Endothelial cell of umbilical vein (primary cell): ENCODE results near the gene CDH23.

Experiments
- CTCF ChIP-seq, 2 donors: IDR thresholded peaks; 1 replicate in 1 of 2; 2 replicates in 1 of 2; pipeline ENCODE4 v1.5.1; 2011; ENCODE audit warnings: low read length in 2 of 2, mild to moderate bottlenecking in 2 of 2, moderate library complexity in 2 of 2, control low read depth in 1 of 2, inconsistent platforms in 1 of 2, low read depth in 1 of 2; ENCODE audit not compliant: insufficient read depth in 1 of 2; ENCODE audit errors: extremely low read depth in 1 of 2
- EZH2 ChIP-seq: IDR thresholded peaks from 2 replicates; pipeline ENCODE4 v1.6.1; 2012; ENCODE audit warnings: borderline replicate concordance, low read depth, mild to moderate bottlenecking, moderate library complexity, low read length, inconsistent platforms; ENCODE audit not compliant: severe bottlenecking
- FOS ChIP-seq: IDR thresholded peaks from 2 replicates; pipeline ENCODE4 v1.6.1; 2011; ENCODE audit warnings: mild to moderate bottlenecking, low read length, moderate library complexity, borderline replicate concordance; ENCODE audit not compliant: insufficient read depth
- GATA2 ChIP-seq: IDR thresholded peaks from 2 replicates; pipeline ENCODE4 v1.7.0; 2011; ENCODE audit warnings: low read depth, mild to moderate bottlenecking, moderate library complexity, mixed read lengths, low read length; ENCODE audit not compliant: insufficient read length, insufficient read depth
- JUN ChIP-seq: IDR thresholded peaks from 2 replicates; pipeline ENCODE4 v1.6.1; 2011; ENCODE audit warnings: borderline replicate concordance, low read depth; ENCODE audit not compliant: insufficient read length, insufficient read depth
- POLR2A ChIP-seq: IDR thresholded peaks from 2 replicates; pipeline ENCODE4 v1.6.1; 2012; ENCODE audit warnings: low read depth, mild to moderate bottlenecking, control low read depth, low read length
- POLR2AphosphoS5 ChIP-seq: IDR thresholded peaks from 2 replicates; pipeline ENCODE4 v1.6.1; 2012; ENCODE audit warnings: low read depth, mild to moderate bottlenecking, control low read depth, low read length, moderate library complexity; ENCODE audit not compliant: insufficient read depth

DNA sequence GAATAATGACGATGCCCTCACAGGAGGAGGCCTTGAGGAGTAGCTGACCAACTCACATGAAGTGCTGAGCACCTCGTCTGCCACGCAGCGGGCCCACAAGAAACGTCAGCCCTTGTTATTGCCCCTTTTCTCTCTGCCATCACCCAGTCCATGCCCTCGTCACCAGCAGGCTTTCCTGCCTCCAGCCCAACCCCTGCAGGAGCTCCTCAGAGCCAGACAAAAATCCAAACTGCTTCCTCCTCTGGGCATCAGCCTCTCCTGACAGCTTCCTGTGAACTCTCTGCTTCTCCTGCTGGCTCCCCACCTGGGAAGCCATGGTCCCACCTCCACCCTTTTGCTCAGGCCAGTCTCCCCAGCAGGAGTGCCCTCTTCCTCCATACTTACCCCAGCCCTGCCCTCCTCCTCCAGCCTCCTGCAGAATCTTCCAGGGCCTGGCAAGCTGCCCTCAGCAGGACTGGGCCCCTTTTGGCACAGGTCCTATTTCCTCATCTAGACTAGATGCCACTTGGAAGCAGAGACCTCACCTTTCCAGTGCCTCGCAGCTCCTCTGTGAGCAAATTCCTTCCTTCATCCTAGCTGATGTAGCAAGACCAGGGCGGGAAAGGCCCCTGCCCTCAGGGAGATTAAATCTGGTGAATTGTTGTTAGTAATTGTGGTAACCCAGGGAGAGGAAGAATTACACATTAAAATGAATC, 207.8 kb downstream of the CDH23 start:
- TF ChIP-seq CTCF (IDR thresholded peaks at IDR 0.05; ENCODE audit: extremely low read depth in 1 of 2, insufficient read depth in 1 of 2, low read depth in 1 of 2, low read length in 2 of 2) (no peak), POLR2A (no peak), JUN (no peak), EZH2 (no peak), FOS (no peak), GATA2 (no peak), POLR2AphosphoS5 (no peak)
